HG03039 (cell line): Measurements from ENCODE around the gene BTNL8.
A peak's percentile ranks its signal among the peaks of the same experiment; 100 is the strongest.

Source experiments
- ATAC-seq: cut with Tn5 transposase; IDR thresholded peaks from one replicate; pipeline ENCODE4 v1.9.1; 2021; ENCODE audit warnings: mild to moderate bottlenecking, moderate library complexity; ENCODE audit not compliant: unreplicated experiment

Gene BTNL8

GRCh38 chr5:180950291-180950949 lies 51.5 kb downstream of the BTNL8 start:
- ATAC-seq, result no peak

GRCh38 chr5:180959661-180960060 lies 60.7 kb downstream of the BTNL8 start:
- no peak for ATAC-seq

DNA sequence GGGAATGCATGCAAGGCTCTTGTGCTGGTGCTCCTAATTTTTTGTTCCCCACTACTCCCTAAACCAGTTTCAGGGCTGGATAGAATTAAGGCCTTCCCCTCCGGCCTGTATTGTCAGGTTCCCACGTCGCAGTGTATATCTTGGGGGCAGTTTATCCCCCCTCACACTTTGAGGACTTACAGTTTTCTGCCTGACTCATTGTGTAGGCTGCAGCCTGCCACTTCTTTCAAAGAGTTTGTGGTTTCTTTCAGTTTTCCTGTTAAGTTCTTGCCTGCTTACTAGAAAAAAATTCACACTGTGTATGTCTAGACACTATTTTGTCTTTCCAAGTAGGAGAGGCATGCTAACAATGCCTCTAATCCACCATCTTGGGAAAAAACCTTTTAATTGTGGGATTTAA lies 61.2 kb downstream of the BTNL8 start:
- ATAC-seq, result no peak

DNA sequence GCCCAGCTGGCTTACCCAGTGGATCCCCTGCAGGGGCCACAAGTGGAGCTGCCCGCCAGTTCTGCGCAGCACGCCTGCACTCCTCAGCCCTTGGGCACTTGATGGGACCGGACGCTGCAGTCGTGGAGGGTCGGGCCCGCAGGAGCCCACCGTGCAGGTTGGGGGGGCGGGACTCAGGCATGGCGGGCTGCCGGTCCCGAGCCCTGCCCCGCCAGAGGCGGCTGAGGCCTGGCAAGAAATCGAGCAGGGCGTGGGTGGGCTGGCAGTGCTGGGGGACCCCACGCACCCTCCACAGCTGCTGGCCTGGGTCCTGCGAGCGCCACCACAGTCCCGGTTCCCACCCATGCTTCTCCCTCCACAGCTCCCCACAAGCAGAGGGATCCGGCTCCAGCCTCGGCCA lies 70.4 kb downstream of the BTNL8 start:
- no peak for ATAC-seq

DNA sequence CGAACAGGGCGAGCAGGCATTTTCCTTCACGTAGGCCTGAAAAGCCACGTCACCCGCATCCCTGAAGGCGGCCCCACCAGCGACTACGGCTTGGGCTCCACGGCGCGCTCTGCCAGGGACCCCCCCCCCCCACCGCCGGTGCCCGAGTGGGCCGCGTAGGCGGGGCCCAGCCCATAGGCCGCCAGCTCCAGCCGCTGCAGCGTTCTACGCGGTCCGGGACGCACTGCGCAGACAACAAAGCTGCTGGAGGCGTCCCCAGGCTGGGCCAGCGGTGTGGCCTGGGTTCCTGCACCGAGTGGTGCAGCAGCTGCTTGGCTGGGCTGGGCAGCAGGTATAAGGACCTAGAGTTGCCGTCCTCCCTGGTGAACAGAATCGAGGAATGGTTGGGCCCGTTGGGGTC lies 71.4 kb downstream of the BTNL8 start:
- no peak for ATAC-seq

- no peak for ATAC-seq
Observed at GRCh38 chr5:180970875-180971274, 71.9 kb downstream of the BTNL8 start.

- no peak for ATAC-seq
Observed at GRCh38 chr5:180974612-180975315, 75.8 kb downstream of the BTNL8 start.

DNA sequence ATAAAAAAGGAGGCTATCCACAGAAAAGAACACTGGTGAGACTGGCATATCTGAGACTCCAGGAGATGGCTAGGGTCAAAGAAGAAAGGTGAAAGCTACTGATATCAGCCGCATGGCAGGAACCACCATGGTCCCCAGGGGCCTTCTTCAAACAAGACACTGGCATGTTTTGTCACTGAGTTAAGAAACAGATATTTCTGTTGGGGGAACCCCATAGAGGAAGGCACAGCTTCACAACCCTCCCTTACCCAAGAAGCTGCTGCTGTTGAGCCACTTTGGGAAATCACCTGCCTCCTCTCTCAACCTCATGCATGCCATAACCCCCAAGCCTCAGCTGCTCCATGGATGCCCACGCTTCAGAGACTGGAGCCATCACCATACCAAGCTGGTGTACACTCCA lies 76.4 kb downstream of the BTNL8 start:
- peak; percentile 70 for ATAC-seq

DNA sequence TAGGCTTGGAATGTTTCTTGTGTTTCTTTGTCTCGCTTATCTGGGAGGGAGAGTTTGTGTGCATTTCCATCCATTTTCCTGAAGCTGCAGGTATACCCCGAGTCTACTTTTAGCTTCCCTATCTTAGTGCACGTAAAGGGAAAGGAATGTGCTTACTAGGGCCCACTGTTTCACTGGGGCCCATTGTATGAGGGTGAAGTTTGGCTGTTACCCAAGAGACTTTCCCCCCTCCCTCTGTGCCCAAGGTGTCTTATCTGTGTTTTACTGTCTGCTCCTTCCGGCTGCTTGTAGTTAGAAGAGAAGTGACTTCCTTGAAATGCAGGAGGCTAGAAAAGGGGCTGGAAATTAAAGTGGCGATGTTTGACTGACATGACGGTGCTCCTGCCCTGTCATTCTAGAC lies 77.6 kb downstream of the BTNL8 start:
- no peak for ATAC-seq

DNA sequence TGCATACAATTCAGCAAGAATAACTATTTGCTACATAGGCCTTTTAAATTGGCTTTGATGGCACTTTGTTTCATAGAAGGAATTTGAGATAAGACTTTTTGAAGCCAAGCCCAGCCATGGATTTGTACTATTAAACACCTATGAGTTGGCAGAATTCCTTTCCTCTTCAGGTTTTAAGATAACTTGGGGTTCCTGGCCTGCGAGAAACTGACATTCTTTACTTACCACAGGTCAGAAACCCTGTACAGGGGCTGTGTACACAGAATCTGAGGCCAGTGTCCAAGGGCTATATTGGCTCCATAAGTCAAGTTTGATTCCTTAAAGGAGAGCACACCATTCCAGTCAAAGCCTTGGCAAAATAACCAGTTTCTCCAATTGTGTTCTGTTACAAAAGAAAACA lies 78.9 kb downstream of the BTNL8 start:
- no peak for ATAC-seq

DNA sequence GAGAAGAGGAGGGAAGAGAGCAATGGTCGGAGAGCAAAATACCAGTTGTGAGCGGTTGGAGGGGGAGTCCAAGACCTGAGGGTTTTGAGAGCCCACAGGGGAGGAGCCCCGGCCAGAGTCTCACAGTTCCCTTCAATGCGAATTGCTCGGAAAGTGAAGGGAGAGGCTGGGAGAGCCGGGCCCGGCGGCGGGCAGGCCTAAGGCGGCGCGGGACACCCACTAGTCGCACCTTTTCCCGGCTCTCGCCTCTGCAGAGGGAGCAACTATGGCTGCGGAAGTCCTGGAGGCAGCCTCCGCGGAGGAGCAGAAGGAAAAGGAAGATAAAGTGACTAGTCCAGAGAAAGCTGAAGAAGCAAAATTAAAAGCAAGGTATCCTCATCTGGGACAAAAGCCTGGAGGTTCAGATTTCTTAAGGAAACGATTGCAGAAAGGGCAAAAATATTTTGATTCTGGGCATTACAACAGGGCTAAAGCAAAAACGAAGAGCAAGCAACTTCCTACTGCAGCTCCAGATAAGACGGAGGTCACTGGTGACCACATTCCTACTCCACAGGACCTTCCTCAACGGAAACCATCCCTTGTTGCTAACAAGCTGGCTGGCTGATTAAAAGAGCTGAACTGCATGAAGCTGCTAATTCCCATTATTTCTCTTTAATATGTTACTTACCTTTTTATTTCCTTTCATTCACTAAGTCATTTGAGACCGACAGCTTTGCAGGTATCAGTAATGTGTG lies 83.2 kb downstream of the BTNL8 start:
- ATAC-seq, result no peak

DNA sequence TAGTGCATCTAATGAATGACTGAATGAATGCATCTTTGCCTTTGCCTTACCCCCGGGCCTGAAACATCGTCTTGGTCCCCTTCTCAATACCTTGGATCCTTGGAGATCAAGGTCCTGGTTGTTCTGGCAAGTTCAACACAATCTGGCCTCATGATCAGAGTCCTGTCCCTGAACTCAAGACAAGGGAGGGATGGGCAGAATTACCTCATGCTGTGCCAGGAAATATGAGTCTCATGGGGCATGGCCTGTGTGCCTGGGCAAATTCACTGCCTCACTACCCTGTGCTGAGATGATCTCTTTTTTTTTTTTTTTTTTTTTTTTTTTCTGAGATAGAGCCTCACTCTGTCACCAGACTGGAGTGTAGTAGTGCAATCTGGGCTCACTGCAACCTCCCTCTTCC lies 89.1 kb downstream of the BTNL8 start:
- ATAC-seq, result no peak

- no peak for ATAC-seq
Observed at GRCh38 chr5:180988592-180988991, 89.6 kb downstream of the BTNL8 start, which contains the start of gene BTNL3. Gene BTNL3 (plus strand): TSS chr5:180988846. CDS start chr5:180989029, 183 bp downstream.

DNA sequence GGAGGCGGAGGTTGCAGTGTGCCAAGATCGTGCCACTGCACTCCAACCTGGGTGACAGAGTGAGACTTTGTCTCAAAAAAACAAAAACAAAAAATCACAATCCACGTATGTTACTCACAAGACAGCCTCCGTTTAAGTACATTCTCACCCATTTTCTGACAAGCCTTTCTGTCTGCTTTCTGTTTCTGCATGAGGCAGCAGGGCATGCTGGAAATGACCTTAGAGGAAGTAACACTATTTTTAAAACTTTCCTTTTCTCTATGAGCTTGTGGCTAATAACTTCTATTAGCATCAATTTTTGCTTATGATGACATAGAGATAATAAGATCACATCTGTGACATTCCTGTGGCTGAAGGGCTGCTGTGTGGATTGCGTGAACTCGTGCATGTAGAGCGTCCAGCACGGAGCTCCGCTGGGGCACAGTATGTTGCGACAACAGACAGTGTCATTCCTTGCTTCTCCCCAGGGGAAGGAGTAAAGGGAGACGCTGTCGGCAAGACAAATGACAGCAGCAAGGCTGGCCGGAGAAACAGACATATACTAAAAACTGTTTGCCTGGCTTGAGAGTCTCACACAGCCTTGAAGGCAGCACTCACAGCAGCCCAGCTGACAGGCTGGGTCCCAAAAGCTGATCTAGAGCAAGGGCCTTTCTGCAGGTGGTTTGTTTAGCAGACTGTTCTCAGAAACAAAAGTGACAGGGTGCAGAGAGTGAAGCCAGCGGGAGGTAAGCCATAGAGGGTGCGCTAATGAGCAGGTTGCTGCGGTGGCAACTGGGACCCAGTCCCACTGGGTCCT lies 91.3 kb downstream of the BTNL8 start:
- no peak for ATAC-seq

GRCh38 chr5:180990882-180991242 lies 91.9 kb downstream of the BTNL8 start:
- no peak for ATAC-seq
